SK-N-SH treated with all-trans-retinoic acid at 6 μM for 48 hours (cell line): ENCODE measurements around the gene MALL.
A peak's percentile ranks its signal among the peaks of the same experiment; 100 is the strongest.
"Not testable (repeated sequence)": the region's sequence is repeated elsewhere in the genome, so short reads cannot be mapped to it uniquely, and the experiment has no call there.

ENCODE experiments used
- ATAC-seq: fragments of 200-7000 bp; cut with Tn5 transposase; 3 replicates; pipeline ENCODE4 v1.9.1; 2020; ENCODE audit warnings: mild to moderate bottlenecking, moderate library complexity
- ARNTL ChIP-seq: fragments of 450-650 bp; formaldehyde crosslinking; IDR thresholded peaks from 2 replicates; pipeline ENCODE4 v1.5.0; 2020; ENCODE audit warnings: low read depth, mild to moderate bottlenecking, moderate library complexity, borderline replicate concordance
- BACH2 ChIP-seq: fragments of 250-450 bp; sonication (Bioruptor Pico); IDR thresholded peaks from 2 replicates; pipeline ENCODE4 v1.9.0; 2021; ENCODE audit warnings: mild to moderate bottlenecking, borderline replicate concordance
- CREB5 ChIP-seq: fragments of 250-450 bp; sonication (Bioruptor Pico); IDR thresholded peaks from 2 replicates; pipeline ENCODE4 v1.5.1; 2020; ENCODE audit warnings: low read depth, mild to moderate bottlenecking, moderate library complexity
- CSDC2 ChIP-seq: fragments of 250-450 bp; sonication (Bioruptor Pico); IDR thresholded peaks from 2 replicates; pipeline ENCODE4 v1.5.0; 2020; ENCODE audit warnings: mild to moderate bottlenecking, moderate library complexity
- ESRRG ChIP-seq: fragments of 250-450 bp; sonication (Bioruptor Pico); IDR thresholded peaks from 2 replicates; pipeline ENCODE4 v1.6.1; 2021; ENCODE audit warnings: mild to moderate bottlenecking
- GLIS3 ChIP-seq: fragments of 250-450 bp; sonication (Bioruptor Pico); IDR thresholded peaks from 2 replicates; pipeline ENCODE4 v1.5.0; 2020; ENCODE audit warnings: mild to moderate bottlenecking, moderate library complexity
- ISL1 ChIP-seq: fragments of 250-450 bp; sonication (Bioruptor Pico); IDR thresholded peaks from 2 replicates; pipeline ENCODE4 v2.1.2; 2022; ENCODE audit warnings: mild to moderate bottlenecking, moderate library complexity
- OSR1 ChIP-seq: fragments of 250-450 bp; sonication (Bioruptor Pico); IDR thresholded peaks from 2 replicates; pipeline ENCODE4 v1.8.0; 2022; ENCODE audit warnings: moderate library complexity, mild to moderate bottlenecking, inconsistent platforms
- PATZ1 ChIP-seq: fragments of 250-450 bp; sonication (Bioruptor Pico); IDR thresholded peaks from 2 replicates; pipeline ENCODE4 v1.8.0; 2020; ENCODE audit warnings: mild to moderate bottlenecking, moderate library complexity, borderline replicate concordance
- PPARA ChIP-seq: fragments of 250-450 bp; sonication (Bioruptor Pico); IDR thresholded peaks from 2 replicates; pipeline ENCODE4 v1.5.0; 2020; ENCODE audit warnings: mild to moderate bottlenecking, borderline replicate concordance
- RARB ChIP-seq: fragments of 250-450 bp; sonication (Bioruptor Pico); IDR thresholded peaks from 2 replicates; pipeline ENCODE4 v1.8.0; 2021; ENCODE audit warnings: mild to moderate bottlenecking, moderate library complexity
- SNAI2 ChIP-seq: fragments of 250-450 bp; sonication (Bioruptor Pico); IDR thresholded peaks from 2 replicates; pipeline ENCODE4 v1.5.0; 2020; ENCODE audit warnings: mild to moderate bottlenecking, moderate library complexity
- TCF4 ChIP-seq: fragments of 250-450 bp; sonication (Bioruptor Pico); IDR thresholded peaks from 2 replicates; pipeline ENCODE4 v1.8.0; 2021; ENCODE audit warnings: mild to moderate bottlenecking, moderate library complexity, borderline replicate concordance
- TOX ChIP-seq: fragments of 250-450 bp; sonication (Bioruptor Pico); IDR thresholded peaks from 2 replicates; pipeline ENCODE4 v1.8.0; 2021; ENCODE audit warnings: mild to moderate bottlenecking, moderate library complexity, borderline replicate concordance
- TSHZ2 ChIP-seq: fragments of 250-450 bp; sonication (Bioruptor Pico); IDR thresholded peaks from 2 replicates; pipeline ENCODE4 v1.5.0; 2020; ENCODE audit warnings: mild to moderate bottlenecking, moderate library complexity
- ZC3H10 ChIP-seq: fragments of 250-450 bp; sonication (Bioruptor Pico); IDR thresholded peaks from 2 replicates; pipeline ENCODE4 v1.5.1; 2021; ENCODE audit warnings: mild to moderate bottlenecking, moderate library complexity
- ZFP3 ChIP-seq: fragments of 250-450 bp; sonication (Bioruptor Pico); IDR thresholded peaks from 2 replicates; pipeline ENCODE4 v1.5.0; 2020; ENCODE audit warnings: mild to moderate bottlenecking, moderate library complexity
- ZFP30 ChIP-seq: fragments of 450-650 bp; formaldehyde crosslinking; IDR thresholded peaks from 2 replicates; pipeline ENCODE4 v1.5.0; 2022; ENCODE audit warnings: mild to moderate bottlenecking, moderate library complexity
- ZNF70 ChIP-seq: fragments of 450-650 bp; formaldehyde crosslinking; IDR thresholded peaks from 2 replicates; pipeline ENCODE4 v1.5.0; 2020; ENCODE audit warnings: mild to moderate bottlenecking, moderate library complexity
- TF ChIP-seq, protein P1 (sequence below): fragments of 250-450 bp; sonication (Bioruptor Pico); IDR thresholded peaks from 2 replicates; pipeline ENCODE4 v1.5.1; 2021; ENCODE audit warnings: mild to moderate bottlenecking, moderate library complexity
- TF ChIP-seq, protein P2 (sequence below): fragments of 250-450 bp; sonication (Bioruptor Pico); IDR thresholded peaks from 2 replicates; pipeline ENCODE4 v1.8.0; 2021; ENCODE audit warnings: low read depth, mild to moderate bottlenecking, moderate library complexity, borderline replicate concordance

Gene MALL

GRCh38 chr2:110115291-110116032 is at the start of gene MALL:
MALL (minus strand) TSS chr2:110115822; CDS start chr2:110115792, 30 bp downstream.
- no peak for TF ChIP-seq CSDC2 (CRISPR knock-in tag)
- no peak for TF ChIP-seq ZFP3 (CRISPR knock-in tag)
- TF ChIP-seq TCF4 (CRISPR knock-in tag) = no peak
- TF ChIP-seq SNAI2 (CRISPR knock-in tag) = no peak
- TF ChIP-seq, protein P1, sequence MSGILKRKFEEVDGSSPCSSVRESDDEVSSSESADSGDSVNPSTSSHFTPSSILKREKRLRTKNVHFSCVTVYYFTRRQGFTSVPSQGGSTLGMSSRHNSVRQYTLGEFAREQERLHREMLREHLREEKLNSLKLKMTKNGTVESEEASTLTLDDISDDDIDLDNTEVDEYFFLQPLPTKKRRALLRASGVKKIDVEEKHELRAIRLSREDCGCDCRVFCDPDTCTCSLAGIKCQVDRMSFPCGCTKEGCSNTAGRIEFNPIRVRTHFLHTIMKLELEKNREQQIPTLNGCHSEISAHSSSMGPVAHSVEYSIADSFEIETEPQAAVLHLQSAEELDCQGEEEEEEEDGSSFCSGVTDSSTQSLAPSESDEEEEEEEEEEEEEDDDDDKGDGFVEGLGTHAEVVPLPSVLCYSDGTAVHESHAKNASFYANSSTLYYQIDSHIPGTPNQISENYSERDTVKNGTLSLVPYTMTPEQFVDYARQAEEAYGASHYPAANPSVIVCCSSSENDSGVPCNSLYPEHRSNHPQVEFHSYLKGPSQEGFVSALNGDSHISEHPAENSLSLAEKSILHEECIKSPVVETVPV = no peak
- no peak for TF ChIP-seq TOX
- no peak for TF ChIP-seq ZNF70
- no peak for TF ChIP-seq ESRRG (CRISPR knock-in tag)
- TF ChIP-seq ISL1 (CRISPR knock-in tag) = no peak
- TF ChIP-seq RARB (CRISPR knock-in tag) = no peak
- TF ChIP-seq BACH2 (CRISPR knock-in tag) = no peak
- TF ChIP-seq TSHZ2 (CRISPR knock-in tag) = no peak
- no peak for TF ChIP-seq CREB5 (CRISPR knock-in tag)
- no peak for TF ChIP-seq OSR1
- TF ChIP-seq, protein P2, sequence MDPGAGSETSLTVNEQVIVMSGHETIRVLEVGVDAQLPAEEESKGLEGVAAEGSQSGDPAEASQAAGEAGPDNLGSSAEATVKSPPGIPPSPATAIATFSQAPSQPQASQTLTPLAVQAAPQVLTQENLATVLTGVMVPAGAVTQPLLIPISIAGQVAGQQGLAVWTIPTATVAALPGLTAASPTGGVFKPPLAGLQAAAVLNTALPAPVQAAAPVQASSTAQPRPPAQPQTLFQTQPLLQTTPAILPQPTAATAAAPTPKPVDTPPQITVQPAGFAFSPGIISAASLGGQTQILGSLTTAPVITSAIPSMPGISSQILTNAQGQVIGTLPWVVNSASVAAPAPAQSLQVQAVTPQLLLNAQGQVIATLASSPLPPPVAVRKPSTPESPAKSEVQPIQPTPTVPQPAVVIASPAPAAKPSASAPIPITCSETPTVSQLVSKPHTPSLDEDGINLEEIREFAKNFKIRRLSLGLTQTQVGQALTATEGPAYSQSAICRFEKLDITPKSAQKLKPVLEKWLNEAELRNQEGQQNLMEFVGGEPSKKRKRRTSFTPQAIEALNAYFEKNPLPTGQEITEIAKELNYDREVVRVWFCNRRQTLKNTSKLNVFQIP (CRISPR knock-in tag) = no peak
- peak; percentile 42 for ATAC-seq

DNA sequence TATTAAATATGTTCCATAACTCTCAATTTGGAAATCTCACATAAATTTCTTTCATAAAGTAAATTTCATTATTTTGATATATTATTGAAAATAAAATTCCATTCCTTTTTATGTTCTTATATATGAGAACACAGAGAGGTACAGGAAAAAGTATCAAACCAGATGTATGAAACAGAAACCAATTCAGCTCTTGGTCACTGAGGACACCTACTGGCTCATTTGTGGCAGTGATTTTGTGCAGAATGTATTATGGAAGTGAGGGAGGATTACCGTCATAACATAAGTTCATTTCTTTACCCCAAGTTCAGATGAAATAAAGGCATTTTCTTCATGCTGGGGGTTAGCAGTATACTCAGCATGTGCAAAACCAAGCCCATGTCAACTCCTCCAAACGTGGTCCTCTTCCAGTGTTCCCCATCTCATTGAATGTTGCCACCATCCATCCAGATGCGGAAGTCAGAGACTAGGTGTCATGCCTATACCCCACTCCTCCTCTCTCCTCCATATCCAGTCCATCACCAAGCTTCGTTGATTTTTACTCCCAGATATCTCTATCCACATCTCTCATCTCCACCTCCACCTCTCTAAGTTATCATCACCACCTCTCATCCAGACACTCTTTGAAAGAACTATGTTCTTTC is 41.7 kb upstream of the MALL start:
- TF ChIP-seq OSR1 (no peak), ZFP3 (CRISPR knock-in tag) (no peak), ARNTL (CRISPR knock-in tag) (no peak), ZNF70 (no peak), ISL1 (CRISPR knock-in tag) (no peak), GLIS3 (CRISPR knock-in tag) (no peak), TCF4 (CRISPR knock-in tag) (no peak), TOX (no peak), PPARA (CRISPR knock-in tag) (no peak), CSDC2 (CRISPR knock-in tag) (no peak), SNAI2 (CRISPR knock-in tag) (no peak), PATZ1 (CRISPR knock-in tag) (no peak), ZFP30 (CRISPR knock-in tag) (no peak), ZC3H10 (CRISPR knock-in tag) (no peak)
- TF ChIP-seq, protein P2 (CRISPR knock-in tag) = no peak
- TF ChIP-seq, protein P1 = no peak
- ATAC-seq = peak; percentile 96

DNA sequence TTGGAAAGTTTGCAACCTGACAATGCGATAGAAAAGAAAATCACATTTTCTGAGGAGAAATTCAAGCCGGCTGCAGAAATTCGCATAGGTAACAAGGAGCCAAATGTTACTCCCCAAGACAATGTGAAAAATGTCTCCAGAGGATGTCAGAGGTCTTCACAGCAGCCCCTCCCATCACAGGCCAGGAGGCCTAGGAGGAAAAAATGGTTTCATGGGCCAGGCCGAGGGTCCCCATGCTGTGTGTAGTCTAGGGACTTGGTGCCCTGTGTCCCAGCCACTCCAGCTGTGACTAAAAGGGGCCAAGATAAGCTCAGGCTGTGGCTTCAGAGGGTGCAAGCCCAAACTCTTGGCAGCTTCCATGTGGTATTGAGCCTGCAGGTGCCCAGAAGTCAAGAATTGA is 39.2 kb upstream of the MALL start:
- ATAC-seq = not testable (repeated sequence)

DNA sequence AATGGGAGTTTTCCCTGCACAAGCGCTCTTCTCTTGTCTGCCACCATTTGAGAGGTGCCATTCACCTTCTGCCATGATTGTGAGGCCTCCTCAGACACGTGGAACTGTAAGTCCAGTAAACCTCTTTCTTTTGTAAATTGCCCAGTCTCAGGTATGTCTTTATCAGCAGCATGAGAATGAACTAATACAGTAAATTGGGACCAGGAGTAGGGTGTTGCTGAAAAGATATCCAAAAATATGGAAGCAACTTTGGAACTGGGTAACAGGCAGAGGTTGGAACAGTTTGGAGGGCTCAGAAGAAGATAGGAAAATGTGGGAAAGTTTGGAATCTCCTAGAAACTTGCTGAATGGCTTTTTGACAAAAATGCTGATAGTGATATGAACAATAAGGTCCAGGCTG is 38.6 kb upstream of the MALL start:
- ATAC-seq = not testable (repeated sequence)
